ENCODE measurements around the gene ZSWIM5. TPM values are rescaled to one million over a fixed set of nuclear protein-coding genes. Genes with fewer than 3 reads are reported as not detected.

The ZSWIM5 gene
- total RNA-seq, 1 experiment from 2014 or later = 1.4 TPM

GRCh38 chr1:45200906-45201500, 5.4 kb downstream of the ZSWIM5 start:
- Histone ChIP-seq H3K4me3 (ENCODE audit: low read length) (no peak overlapping the region), H3K79me2 (ENCODE audit: low read length) (no peaks in the 10 kb centered on the region), H4K20me1 (ENCODE audit: low read length) (no peaks in the 10 kb centered on the region), H3K9me2 (replicated peaks; ENCODE audit: low read length) (no peaks in the 10 kb centered on the region), H3K9me3 (ENCODE audit: low read length) (no peaks in the 10 kb centered on the region), H3K36me3 (ENCODE audit: low read depth, low read length) (no peaks in the 10 kb centered on the region), H3K9ac (ENCODE audit: low read length) (no peak overlapping the region), H3K27ac (ENCODE audit: low read length) (no peak overlapping the region), H3K27me3 (ENCODE audit: low read length) (no peaks in the 10 kb centered on the region), H3K4me2 (ENCODE audit: low read length) (no peak overlapping the region), H2AFZ (ENCODE audit: low read length) (no peak overlapping the region), H3F3A (ENCODE audit: low read length, unreplicated experiment) (no peaks in the 10 kb centered on the region), H3K4me1 (ENCODE audit: insufficient read depth, low read length) (peaks cover 6% of the 10 kb centered on the region; the same call in 1 of the 2 replicates)
- intact Hi-C loops (cut with micrococcal nuclease) = no loop called here
- DNase-seq (no peak), ATAC-seq (no peak)
- POLR2A ChIA-PET (ENCODE audit: unreplicated experiment) = no interaction called here
- CTCF ChIA-PET = no interaction called here
- no TSS peak for BruUV-seq (replicated peaks)
- TF ChIP-seq EZH2phosphoT487 (IDR thresholded peaks at IDR 0.05; ENCODE audit: borderline replicate concordance, low read length) = no peak
- no peak for TF ChIP-seq EZH2 (IDR thresholded peaks at IDR 0.05; ENCODE audit: low read length, unreplicated experiment)
- TF ChIP-seq CTCF (conservative IDR thresholded peaks at IDR 0.05; ENCODE audit: low read depth, low read length) = no peak

GRCh38 chr1:45200435-45200834, 6.0 kb downstream of the ZSWIM5 start:
- DNase-seq (no peak), ATAC-seq (no peak)
- POLR2A ChIA-PET (ENCODE audit: unreplicated experiment) = no interaction called here
- Histone ChIP-seq H3K27me3 (ENCODE audit: low read length) (no peaks in the 10 kb centered on the region), H3K4me1 (ENCODE audit: insufficient read depth, low read length) (peaks cover 6% of the 10 kb centered on the region; the same call in 1 of the 2 replicates), H3K36me3 (ENCODE audit: low read depth, low read length) (no peaks in the 10 kb centered on the region), H3K79me2 (ENCODE audit: low read length) (no peaks in the 10 kb centered on the region), H2AFZ (ENCODE audit: low read length) (no peak overlapping the region), H3K27ac (ENCODE audit: low read length) (no peak overlapping the region), H3F3A (ENCODE audit: low read length, unreplicated experiment) (no peaks in the 10 kb centered on the region), H3K4me2 (ENCODE audit: low read length) (no peak overlapping the region), H3K9me2 (replicated peaks; ENCODE audit: low read length) (no peaks in the 10 kb centered on the region), H3K9me3 (ENCODE audit: low read length) (no peaks in the 10 kb centered on the region), H4K20me1 (ENCODE audit: low read length) (no peaks in the 10 kb centered on the region), H3K4me3 (ENCODE audit: low read length) (no peak overlapping the region), H3K9ac (ENCODE audit: low read length) (no peak overlapping the region)
- CTCF ChIA-PET = no interaction called here
- no peak for TF ChIP-seq CTCF (conservative IDR thresholded peaks at IDR 0.05; ENCODE audit: low read depth, low read length)
- no peak for TF ChIP-seq EZH2 (IDR thresholded peaks at IDR 0.05; ENCODE audit: low read length, unreplicated experiment)
- TF ChIP-seq EZH2phosphoT487 (IDR thresholded peaks at IDR 0.05; ENCODE audit: borderline replicate concordance, low read length) = no peak
- intact Hi-C loops (cut with micrococcal nuclease) = no loop called here
- no TSS peak for BruUV-seq (replicated peaks)

GRCh38 chr1:45198185-45198584, 8.2 kb downstream of the ZSWIM5 start:
- Histone ChIP-seq H3K9me3 (ENCODE audit: low read length) (no peaks in the 10 kb centered on the region), H3K4me1 (ENCODE audit: insufficient read depth, low read length) (no peaks in the 10 kb centered on the region), H3K4me2 (ENCODE audit: low read length) (no peak overlapping the region), H4K20me1 (ENCODE audit: low read length) (no peaks in the 10 kb centered on the region), H3K36me3 (ENCODE audit: low read depth, low read length) (no peaks in the 10 kb centered on the region), H3K27ac (ENCODE audit: low read length) (no peak overlapping the region), H3K9me2 (replicated peaks; ENCODE audit: low read length) (no peaks in the 10 kb centered on the region), H3K79me2 (ENCODE audit: low read length) (no peaks in the 10 kb centered on the region), H2AFZ (ENCODE audit: low read length) (no peak overlapping the region), H3K4me3 (ENCODE audit: low read length) (no peak overlapping the region), H3F3A (ENCODE audit: low read length, unreplicated experiment) (no peaks in the 10 kb centered on the region), H3K27me3 (ENCODE audit: low read length) (no peaks in the 10 kb centered on the region), H3K9ac (ENCODE audit: low read length) (no peak overlapping the region)
- intact Hi-C loops (cut with micrococcal nuclease) = no loop called here
- CTCF ChIA-PET = no interaction called here
- POLR2A ChIA-PET (ENCODE audit: unreplicated experiment) = no interaction called here
- no peak for DNase-seq
- TF ChIP-seq EZH2 (IDR thresholded peaks at IDR 0.05; ENCODE audit: low read length, unreplicated experiment) (no peak), EZH2phosphoT487 (IDR thresholded peaks at IDR 0.05; ENCODE audit: borderline replicate concordance, low read length) (no peak), CTCF (conservative IDR thresholded peaks at IDR 0.05; ENCODE audit: low read depth, low read length) (no peak)
- no peak for ATAC-seq
- BruUV-seq (replicated peaks) = no TSS peak

All from PC-3 (cell line).